Endothelial cell of hepatic sinusoid (primary cell): ENCODE results near the gene SPRYD7.
"Not testable (repeated sequence)": the region's sequence is repeated elsewhere in the genome, so short reads cannot be mapped to it uniquely, and the experiment has no call there.

ENCODE experiments used
- in situ Hi-C: cut with HindIII; loops from 2 replicates; pipeline ENCODE4 v1.10.0; 2017; ENCODE audit warnings: low sequenced_read_pairs

The SPRYD7 gene

GRCh38 chr13:49933511-49933910 lies 2.6 kb downstream of the SPRYD7 start:
- in situ Hi-C loops, result no loop called here

GRCh38 chr13:49932868-49933267 lies 3.3 kb downstream of the SPRYD7 start:
- in situ Hi-C loops, result no loop called here

GRCh38 chr13:49932066-49932465 lies 4.1 kb downstream of the SPRYD7 start:
- in situ Hi-C loops, result no loop called here

GRCh38 chr13:49927755-49928154 lies 8.4 kb downstream of the SPRYD7 start:
- in situ Hi-C loops, result no loop called here

- in situ Hi-C loops, result no loop called here
Measured at GRCh38 chr13:49925881-49926418, 10.2 kb downstream of the SPRYD7 start.

- in situ Hi-C loops, result no loop called here
Measured at GRCh38 chr13:49922301-49922700, 13.8 kb downstream of the SPRYD7 start.

- in situ Hi-C loops, result not testable (repeated sequence)
Measured at GRCh38 chr13:49920969-49921368, 15.2 kb downstream of the SPRYD7 start.

- in situ Hi-C loops, result not testable (repeated sequence)
Measured at GRCh38 chr13:49918106-49918505, 18.0 kb downstream of the SPRYD7 start.

GRCh38 chr13:49914947-49915346 lies 21.2 kb downstream of the SPRYD7 start:
- in situ Hi-C loops, result no loop called here

- in situ Hi-C loops, result no loop called here
Measured at GRCh38 chr13:49908637-49909036, 27.5 kb downstream of the SPRYD7 start.

- in situ Hi-C loops, result no loop called here
Measured at GRCh38 chr13:49904729-49905456, 31.2 kb downstream of the SPRYD7 start.

GRCh38 chr13:49898792-49899191 lies 37.3 kb downstream of the SPRYD7 start:
- in situ Hi-C loops, result no loop called here

- in situ Hi-C loops, result no loop called here
Measured at GRCh38 chr13:49897713-49898112, 38.4 kb downstream of the SPRYD7 start.

GRCh38 chr13:49895826-49896225 lies 40.3 kb downstream of the SPRYD7 start:
- in situ Hi-C loops, result no loop called here

- in situ Hi-C loops, result no loop called here
Measured at GRCh38 chr13:49893591-49893990, 42.5 kb downstream of the SPRYD7 start.

GRCh38 chr13:49890376-49890775 lies 45.8 kb downstream of the SPRYD7 start:
- in situ Hi-C loops, result no loop called here

GRCh38 chr13:49878682-49879081 lies 57.5 kb downstream of the SPRYD7 start:
- in situ Hi-C loops, result no loop called here

- in situ Hi-C loops, result no loop called here
Measured at GRCh38 chr13:49877629-49878218, 58.4 kb downstream of the SPRYD7 start.

- in situ Hi-C loops, result no loop called here
Measured at GRCh38 chr13:49874430-49874829, 61.7 kb downstream of the SPRYD7 start.

GRCh38 chr13:49869519-49869918 lies 66.6 kb downstream of the SPRYD7 start:
- in situ Hi-C loops, result no loop called here

GRCh38 chr13:49867834-49868233 lies 68.3 kb downstream of the SPRYD7 start:
- in situ Hi-C loops, result no loop called here

- in situ Hi-C loops, result no loop called here
Measured at GRCh38 chr13:49865218-49865617, 70.9 kb downstream of the SPRYD7 start.
